Amniotic epithelial cell (primary cell): ENCODE data around the gene FAM124B.
A peak's percentile ranks its signal among the peaks of the same experiment; 100 is the strongest.
"Not testable (repeated sequence)": the region's sequence is repeated elsewhere in the genome, so short reads cannot be mapped to it uniquely, and the experiment has no call there.

ENCODE experiments used
- DNase-seq: peaks from one replicate; pipeline ENCODE4 v3.0.0-alpha.2; 2010; ENCODE audit warnings: low read depth

The FAM124B gene

DNA sequence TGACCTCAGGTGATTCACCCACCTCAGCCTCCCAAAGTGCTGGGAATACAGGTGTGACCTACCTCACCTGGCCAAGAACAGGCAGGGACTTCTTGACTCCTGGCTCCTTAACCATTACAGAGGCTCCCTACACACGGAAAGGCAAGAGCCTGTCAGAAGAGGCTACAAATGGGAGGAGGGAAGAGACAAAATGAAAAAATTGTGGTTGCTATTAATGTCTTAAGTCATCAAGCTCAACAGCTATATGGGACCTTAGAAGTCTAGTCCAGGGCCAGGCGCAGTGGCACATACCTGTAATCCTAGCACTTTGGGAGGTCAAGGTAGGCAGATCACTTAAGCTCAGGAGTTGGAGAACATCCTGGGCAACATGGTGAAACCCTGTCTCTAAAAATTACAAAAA, 11.5 kb upstream of the FAM124B start:
- no peak for DNase-seq

DNA sequence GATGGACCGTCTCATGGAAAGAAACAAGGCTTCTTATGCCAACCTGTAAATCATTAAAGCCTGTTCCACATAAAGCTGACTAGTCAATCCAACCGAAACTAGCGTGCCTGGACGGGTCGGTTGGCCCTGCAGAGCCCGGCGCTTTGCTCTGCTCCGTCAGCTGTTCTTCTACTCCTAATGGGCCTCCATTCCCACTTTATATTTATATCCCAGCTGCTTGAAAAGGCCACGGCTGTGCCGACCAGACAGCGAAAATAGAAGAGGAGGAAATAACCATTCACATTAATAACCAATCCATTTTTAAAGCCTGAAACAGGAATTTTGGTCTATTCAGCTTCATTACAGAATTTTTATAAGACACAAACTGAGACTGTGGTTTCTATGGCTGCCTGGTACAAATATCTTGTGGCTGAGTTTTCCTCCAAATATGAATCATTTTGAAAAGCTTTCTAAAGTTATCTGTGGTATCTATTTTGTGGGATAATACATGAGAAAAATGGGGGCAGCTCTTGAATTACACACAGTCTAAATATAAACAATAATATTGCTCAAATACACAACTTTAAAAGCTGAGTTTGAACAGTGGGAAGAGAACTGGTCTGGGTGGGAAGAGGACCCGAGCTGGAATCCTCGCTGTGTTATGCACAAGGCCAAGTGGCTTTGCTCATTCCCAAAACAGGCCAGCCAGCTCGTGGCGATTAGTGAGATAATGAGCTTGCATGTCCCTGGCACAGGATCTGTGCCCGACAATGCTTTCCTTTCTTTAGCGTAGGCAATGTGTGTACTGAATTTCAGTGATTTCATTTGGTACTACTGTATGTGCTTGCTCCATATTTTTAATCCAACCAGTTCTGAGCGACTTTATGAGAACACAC, 10.5 kb upstream of the FAM124B start:
- peak; percentile 83 for DNase-seq

DNA sequence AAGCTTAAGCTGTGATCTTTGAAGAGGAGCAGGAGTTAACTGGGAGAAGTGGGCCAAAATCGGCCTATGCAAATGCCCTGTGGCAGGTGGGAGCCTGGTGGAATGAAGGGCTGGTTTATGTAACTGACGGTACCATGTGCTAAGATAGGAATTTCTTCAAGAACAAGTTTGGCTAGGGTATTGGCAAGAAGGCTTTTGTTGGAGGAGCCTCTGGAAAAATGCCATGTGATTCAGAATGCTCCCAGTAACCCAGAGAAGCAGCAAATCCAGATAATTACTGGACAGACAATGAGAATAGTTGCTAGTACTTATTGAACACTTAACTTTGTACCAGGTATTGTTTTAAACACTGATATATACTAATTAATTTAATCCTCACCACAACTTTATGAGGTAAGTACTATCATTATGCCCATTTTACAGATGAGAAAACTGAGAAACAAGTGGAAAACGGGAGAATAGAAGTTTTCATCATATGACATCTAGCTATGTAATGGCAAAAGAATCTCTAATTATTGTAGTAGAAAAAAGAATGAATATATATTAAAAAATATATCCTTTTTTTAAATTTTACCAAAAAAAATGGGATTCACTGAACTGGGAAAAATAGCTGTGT, 9.1 kb upstream of the FAM124B start:
- DNase-seq: peak; percentile 43

DNA sequence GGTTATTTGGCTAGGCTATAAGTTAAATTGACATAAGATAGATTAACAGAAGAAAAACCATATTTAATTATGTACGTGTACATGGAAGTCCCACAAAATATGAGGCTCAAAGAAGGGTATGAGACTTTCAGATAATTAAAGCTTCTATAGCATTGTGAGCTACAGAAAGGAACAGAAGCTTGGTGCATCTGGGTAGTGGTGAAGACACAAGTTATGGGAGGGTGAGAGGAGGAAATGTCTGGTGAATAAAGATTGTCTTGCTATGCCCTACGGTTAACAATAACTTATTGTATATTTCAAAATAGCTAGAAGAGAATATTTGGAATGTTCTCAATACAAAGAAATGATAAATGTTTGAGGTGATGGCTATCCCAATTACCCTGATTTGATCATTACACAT, 6.8 kb upstream of the FAM124B start:
- no peak for DNase-seq

DNA sequence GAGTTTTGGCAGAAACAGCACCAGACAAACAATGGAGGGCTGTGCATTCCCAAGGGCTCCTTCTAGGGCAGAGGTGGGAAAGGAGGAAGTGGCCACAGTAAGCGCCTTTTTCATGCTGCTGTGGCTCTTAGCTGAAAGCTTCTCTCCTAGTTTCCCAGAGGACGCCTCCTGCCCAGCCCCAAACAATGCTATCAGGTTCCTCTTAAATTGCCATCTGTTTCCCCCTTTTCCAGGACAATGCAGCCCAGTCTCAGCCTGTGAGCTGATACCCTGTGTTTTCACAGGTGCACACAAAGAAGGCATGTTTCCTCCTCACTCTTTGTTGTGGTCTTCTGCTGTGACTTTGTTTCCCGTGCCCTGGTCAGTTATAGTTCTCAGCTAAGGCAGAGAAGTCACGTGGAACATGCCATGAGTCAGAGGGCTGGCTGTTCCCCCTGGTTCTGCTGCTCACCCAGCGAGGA, 5.4 kb upstream of the FAM124B start:
- DNase-seq: no peak

DNA sequence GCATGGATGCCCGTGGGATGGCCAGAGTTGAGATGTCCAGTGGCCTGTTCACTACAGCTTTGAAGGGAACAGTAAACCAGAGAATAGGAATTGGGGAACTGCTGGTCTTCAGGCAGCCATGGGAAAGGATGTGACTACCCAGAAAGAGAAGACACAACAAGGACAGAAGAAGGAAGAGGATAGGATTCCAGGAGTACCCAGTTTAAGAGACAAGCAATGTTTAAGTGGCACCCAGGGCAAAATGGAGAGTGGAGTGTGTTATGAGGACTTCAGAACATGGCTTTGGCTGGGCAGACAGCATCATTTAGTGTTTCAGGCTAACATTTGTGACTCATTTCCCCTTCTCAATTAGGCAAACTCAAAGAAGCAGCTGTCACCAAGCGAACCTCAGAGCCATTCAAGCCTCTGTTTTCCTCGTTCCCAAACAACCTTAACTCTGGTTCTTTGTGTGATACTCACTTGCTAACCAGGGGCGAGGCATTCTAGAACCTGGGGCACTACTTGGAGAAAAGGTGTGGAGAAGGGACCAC, 4.0 kb upstream of the FAM124B start:
- DNase-seq: no peak

DNA sequence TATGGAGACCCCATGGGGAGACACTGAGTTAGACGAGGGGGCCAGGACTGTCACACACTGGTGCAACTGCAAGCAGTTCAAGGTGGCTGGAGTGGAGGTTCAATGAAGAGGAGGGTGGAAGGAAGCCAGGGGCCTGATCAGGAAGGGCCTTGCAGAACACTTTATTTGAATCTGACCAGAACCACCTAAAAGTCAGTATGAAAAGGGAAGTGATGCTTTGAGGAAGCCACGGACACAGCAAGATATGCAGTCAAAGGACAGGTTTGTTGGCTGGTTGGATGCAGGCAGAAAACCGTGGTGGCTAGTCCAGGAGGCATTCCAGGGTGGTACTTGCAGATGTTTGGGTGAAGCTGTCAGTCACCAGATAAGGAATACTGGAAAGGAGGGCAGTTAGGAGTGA, 3.5 kb upstream of the FAM124B start:
- no peak for DNase-seq

DNA sequence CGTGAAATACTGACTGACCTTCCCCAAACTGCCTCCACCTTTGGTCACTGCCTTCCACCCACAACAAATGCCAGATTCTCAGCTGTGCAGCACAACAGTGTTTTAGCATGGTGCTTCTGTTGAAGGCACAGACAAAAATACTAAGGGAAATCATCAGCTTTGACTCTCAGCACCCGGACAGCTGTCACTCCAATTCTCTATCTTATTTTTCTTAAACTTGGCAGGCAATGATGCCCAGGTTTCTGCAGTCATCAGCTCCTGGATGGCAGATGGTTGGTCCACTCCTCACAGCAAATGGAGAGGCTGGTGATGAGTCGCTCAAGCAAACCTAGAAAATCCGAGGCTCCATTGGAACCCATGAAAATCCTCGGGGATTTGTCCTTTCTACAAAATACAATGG, 2.9 kb upstream of the FAM124B start:
- no peak for DNase-seq

DNA sequence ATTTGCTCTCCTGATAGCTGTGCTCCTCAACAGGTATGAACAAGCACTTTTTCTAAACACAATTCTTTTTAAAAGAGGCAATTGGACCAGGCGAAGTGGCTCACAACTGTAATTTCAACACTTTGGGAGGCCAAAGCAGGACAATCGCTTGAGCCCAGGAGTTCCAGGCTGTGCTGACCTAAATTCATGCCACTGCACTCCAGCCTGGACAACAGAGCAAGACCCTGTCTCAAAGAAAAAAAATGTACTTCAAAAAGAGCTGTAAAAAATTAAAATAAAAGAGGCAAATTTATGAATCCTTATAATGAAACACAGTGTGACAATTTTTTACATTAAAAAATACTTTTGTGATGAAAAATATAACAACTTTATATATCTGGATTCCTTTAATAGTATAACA, 1.8 kb upstream of the FAM124B start:
- DNase-seq: peak; percentile 7

DNA sequence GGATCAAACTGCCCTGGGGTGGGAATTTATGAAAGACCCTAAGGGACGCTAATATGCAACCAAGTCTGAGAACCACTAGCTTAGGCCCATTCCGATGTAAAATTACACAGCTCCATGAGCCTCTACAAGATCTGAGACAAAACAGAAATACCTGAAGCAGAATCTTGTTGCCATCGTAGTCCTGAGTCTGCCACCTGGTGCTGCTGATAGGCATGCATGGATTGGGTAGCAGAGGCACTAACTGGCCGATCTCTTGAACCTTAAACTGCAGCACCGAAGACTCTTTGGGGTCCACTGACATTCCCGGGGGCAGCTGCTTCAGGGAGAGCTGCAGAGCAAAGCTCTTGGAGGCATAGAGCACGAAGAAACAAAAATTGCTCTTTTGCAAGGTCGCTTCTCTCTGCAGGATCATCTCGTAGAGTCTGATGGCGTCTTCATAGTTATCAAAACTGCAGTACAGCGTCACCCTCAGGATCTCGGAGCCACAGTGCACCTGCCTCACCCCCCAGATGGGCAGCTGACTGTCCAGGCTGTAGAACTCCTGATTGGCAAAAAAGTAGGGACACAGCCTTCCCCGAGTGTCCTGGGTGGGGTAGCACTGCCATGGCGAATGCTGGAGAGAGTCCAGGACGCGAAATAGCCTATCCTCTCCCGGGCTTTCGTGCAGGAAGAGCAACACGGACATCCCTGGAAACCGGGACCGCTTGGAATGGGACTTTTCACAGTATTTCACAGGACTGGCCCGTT, 848 bp downstream of the FAM124B start:
- no peak for DNase-seq

DNA sequence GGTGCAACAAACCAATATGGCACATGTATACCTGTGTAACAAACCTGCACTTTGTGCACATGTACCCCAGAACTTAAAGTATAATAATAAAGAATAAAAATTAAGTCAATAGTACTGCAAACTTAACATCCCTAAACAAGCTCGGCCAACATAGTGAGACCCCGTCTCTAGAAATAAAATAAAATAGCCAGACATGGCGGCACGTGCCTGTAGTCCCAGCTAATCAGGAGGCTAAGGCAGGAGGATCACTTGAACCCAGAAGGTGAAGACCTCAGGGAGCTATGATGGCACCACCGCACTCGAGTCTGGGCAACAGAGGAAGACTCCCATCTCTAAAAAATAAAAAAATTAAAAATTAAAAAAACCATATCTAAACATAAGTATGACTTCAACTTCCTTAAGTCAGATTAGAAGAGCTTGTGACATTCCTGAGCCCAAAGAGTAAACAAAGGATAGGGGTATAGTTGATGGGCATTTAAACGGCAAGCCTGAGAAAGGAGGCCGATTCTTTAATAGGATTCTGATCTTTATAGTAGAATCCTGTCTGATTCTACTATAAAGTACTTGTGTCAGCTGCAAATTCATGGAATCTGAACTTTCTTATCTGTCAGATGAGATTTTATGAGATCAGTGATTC, 1.6 kb downstream of the FAM124B start:
- DNase-seq: no peak

DNA sequence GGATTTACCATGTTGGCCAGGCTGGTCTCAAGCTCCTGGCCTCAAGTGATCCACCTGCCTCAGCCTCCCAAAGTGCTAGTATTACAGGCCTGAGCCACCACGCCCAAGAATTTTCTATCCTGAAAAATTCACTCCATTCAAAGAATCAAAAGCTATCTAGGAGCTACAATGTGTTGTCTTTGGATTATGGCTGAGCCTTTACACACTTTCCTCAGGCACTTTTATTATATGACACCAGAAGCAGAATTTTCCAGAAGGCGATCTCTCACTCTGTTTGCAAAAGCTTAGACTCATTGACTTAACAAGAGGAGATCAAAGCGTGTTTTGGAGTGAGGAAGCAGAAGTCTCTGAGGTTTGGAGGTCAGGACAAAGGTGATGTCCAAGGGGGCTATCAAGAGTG, 3.6 kb downstream of the FAM124B start:
- DNase-seq: no peak

DNA sequence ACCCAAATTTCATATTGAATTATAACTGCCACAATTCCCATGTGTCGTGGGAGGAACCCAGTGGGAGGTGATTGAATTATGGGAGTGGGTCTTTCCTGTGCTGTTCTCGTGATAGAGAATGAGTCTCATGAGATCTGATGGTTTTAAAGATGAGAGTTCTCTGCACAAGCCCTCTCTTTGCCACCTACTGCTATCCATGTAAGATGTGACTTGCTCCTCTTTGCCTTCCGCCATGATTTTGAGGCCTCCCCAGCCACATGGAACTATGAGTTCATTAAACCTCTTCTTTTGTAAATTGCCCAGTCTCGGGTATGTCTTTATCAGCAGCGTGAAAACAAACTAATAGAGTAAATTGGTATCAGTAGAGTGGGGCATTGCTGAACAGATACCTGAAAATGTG, 4.8 kb downstream of the FAM124B start:
- DNase-seq: not testable (repeated sequence)

DNA sequence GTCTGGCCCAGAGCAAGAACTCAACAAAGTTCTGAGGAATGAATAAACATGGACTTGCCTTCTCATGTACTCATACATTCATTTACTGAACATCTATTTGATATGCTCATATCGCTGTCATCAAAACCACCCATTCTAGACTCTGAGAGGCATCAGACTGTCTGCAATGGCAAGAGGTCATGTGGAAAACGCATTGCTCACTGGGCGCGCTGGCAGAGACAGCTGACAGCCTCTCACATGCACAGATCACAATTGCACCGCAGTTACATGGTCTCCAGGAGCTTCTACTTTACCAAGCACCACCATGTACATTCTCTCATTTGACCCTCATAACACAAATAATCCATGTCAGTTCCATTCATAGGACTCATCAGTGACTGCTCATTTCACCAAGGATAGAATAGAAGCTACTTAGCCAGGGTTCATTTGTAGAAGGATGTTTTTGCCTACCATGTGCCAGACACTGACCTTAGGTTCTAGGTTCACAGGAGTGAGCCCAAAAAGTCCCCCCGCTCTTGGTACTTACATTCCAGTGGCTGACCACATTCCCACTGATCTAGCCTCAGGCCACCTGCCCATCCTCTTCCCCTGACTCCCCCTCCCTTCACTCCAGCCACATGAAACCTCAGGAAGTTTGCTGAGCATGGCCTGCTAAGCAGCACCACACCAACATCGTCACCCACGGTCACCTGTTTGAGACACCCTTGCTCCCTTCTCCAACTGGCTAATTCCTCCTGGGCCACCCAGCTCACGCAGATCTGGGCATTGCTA, 6.1 kb downstream of the FAM124B start:
- no peak for DNase-seq

DNA sequence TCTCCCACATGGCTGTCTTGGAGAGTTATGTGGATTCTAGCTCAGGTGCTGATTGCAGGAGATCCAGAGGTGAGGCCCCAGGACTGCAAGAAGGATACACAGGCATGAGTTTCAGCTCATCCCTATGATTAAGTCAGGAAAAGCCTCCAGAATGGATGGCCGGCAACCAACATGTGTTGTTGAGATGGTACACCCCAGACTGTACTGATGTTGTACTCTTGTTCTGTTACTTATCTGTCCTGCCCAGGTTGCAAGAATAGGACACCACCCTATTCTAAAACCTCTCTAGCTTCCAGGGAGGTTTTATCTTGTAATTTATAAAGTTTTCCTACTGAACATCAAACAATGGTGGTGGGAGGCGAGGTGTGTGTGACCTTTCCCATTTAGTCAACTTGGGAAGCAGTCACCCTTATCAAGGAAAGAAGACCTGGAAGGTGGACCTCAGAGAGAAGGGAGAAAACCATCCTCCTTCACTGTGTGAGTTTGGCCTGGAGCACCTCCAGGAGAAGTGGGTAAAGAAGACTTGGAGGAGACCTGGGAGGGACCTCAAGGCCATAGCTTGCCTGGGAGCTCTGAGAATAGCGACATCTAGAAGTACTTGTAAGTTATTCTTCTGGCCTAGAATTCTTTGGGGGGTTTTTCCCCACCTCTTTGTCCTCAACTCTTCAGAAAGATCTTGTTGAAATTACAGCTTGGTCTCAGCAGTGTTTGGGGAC, 8.6 kb downstream of the FAM124B start:
- DNase-seq: no peak

DNA sequence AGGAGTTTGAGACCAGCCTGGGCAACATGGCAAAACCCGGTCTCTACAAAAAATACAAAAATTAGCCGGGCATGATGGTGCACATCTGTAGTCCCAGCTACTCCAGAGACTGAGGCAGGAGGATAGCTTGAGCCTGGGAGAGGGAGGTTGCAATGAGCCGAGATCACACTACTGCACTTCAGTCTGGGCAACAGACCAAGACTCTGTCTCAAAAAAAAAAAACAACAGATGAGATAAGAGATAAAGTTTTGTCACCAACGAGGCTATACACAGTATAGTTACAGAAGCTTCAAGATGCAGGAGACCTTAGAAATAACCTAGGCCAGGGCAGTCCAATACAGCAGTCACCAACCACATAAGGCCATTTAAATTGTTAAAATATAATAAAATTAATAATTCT, 9.4 kb downstream of the FAM124B start:
- no peak for DNase-seq

DNA sequence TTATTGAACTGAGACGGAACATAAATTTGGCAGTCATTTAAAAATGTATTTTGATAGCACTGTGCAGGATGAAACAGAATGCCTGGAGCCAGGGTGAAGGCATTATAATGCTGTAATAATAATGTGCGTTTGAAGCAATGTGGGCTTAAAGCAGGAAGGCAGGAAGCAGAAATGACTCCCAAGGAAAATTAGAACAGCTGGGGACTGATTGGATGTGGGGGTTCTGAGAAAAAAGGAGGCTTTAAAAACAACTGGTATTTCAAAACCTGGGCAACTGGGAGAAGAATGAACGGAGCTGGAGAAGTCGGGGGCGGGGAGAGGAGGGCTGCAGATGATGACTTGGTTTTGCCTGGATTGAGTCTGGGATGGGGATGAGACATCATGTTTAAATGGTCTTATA, 12.6 kb downstream of the FAM124B start:
- peak; percentile 11 for DNase-seq

DNA sequence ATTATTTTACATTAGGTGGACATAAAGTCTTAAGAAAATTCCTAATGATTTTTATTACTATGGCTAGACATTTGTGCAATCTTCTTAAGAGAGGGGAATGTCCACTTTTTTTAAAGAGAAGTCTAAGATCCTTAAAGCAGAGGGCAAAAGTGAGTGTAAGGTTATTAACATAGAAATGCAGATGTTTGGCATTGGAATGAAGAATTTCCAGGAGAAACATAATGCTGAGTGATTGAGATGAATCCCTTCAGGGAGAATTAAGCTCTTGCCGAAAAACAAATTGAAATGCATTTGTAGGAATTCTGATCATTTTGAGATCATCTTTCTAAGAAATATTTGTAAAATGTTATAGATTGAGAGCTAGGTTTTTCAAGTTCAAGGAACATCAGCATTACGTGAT, 15.0 kb downstream of the FAM124B start:
- no peak for DNase-seq

DNA sequence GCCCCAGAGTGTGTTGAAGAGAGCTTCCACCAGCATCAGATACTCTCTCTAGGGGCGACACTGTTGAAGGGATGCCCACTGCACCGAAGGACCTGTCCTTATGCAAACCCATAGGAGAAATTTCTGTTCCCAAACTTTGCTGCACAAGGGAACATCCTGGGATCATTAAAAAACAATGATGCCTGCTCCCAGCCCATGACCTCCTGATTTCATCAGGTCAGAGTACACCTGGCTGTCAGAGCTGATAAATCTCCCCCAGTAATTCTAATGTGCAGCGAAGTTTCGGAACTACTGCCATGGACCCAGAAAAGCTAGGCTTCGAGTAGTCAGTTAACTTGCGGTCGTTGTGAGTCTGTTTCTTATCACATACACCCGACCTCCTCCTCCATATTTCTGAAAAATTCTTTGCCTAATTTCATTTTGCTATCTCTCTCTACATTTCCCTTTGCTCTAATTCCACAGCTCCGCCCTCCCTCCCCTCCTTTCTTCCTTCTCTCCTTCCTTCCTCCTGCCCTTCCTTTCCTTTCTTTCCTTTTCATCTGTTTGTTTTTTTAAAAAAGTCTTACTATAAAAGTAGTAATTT, 18.8 kb downstream of the FAM124B start:
- DNase-seq: no peak

DNA sequence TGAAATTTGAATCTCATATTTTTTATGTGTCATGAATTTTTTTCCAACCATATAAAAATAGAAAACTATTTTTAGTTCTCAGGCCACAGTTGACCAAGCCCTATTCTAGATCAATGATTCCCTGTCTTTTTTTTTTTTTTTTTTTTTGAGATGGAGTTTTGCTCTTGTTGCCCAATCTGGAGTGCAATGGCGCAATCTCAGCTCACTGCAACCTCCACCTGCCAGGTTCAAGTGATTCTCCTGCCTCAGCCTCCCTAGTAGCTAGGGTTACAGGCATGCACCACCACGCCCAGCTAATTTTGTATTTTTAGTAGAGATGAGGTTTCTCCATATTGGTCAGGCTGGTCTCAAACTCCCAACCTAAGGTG, 19.6 kb downstream of the FAM124B start:
- DNase-seq: not testable (repeated sequence)
